ENCODE results near the gene STIM1.

STIM1 gene

GRCh38 chr11:3925513-3925912 is 70.0 kb downstream of the STIM1 start:
- DNase-seq = no peak

- no peak for DNase-seq
Measured at GRCh38 chr11:3926458-3927095, 71.1 kb downstream of the STIM1 start.

GRCh38 chr11:3927129-3927796 is 71.8 kb downstream of the STIM1 start:
- DNase-seq = no peak

- DNase-seq = no peak
Measured at GRCh38 chr11:3929232-3929631, 73.8 kb downstream of the STIM1 start.

- no peak for DNase-seq
Measured at GRCh38 chr11:3929649-3930048, 74.2 kb downstream of the STIM1 start.

GRCh38 chr11:3932698-3933097 is 77.2 kb downstream of the STIM1 start:
- no peak for DNase-seq

GRCh38 chr11:3933165-3933628 is 77.7 kb downstream of the STIM1 start:
- no peak for DNase-seq

GRCh38 chr11:3934658-3935057 is 79.2 kb downstream of the STIM1 start:
- DNase-seq = no peak

- DNase-seq = no peak
Measured at GRCh38 chr11:3936517-3936916, 81.1 kb downstream of the STIM1 start.

- DNase-seq = no peak
Measured at GRCh38 chr11:3939211-3939610, 83.7 kb downstream of the STIM1 start.

GRCh38 chr11:3939651-3940190 is 84.3 kb downstream of the STIM1 start:
- no peak for DNase-seq

GRCh38 chr11:3942160-3942955 is 86.9 kb downstream of the STIM1 start:
- DNase-seq = no peak

- DNase-seq = no peak
Measured at GRCh38 chr11:3942956-3943497, 87.6 kb downstream of the STIM1 start.

GRCh38 chr11:3944198-3944597 is 88.7 kb downstream of the STIM1 start:
- no peak for DNase-seq

GRCh38 chr11:3946455-3947017 is 91.1 kb downstream of the STIM1 start:
- no peak for DNase-seq

- DNase-seq = no peak
Measured at GRCh38 chr11:3947061-3947460, 91.6 kb downstream of the STIM1 start.

GRCh38 chr11:3949125-3949524 is 93.7 kb downstream of the STIM1 start:
- DNase-seq = no peak

- DNase-seq = no peak
Measured at GRCh38 chr11:3950996-3951660, 95.7 kb downstream of the STIM1 start.

- no peak for DNase-seq
Measured at GRCh38 chr11:3952715-3953114, 97.3 kb downstream of the STIM1 start.

GRCh38 chr11:3953327-3953726 is 97.9 kb downstream of the STIM1 start:
- DNase-seq = no peak

GRCh38 chr11:3954448-3955298 is 99.2 kb downstream of the STIM1 start:
- no peak for DNase-seq
